Neural progenitor cell (in vitro differentiated cells): Measurements from ENCODE around the gene FLCN. TPM values are rescaled to one million over a fixed set of nuclear protein-coding genes. Genes with fewer than 3 reads are reported as not detected.

ENCODE experiments used
- DNase-seq: peaks from one replicate; pipeline ENCODE4 v3.0.0-alpha.2; 2016; ENCODE audit warnings: low spot score
- H2AFZ ChIP-seq: fragments of 200-600 bp; sonication (generic); replicated peaks from 2 replicates; pipeline ENCODE4 v1.6.1; 2016; ENCODE audit warnings: antibody characterized with exemption
- H3F3A ChIP-seq: fragments of 200-600 bp; sonication (generic); 2 replicates; pipeline ENCODE4 v1.6.1; 2016; ENCODE audit warnings: antibody characterized with exemption, low read depth
- H3K27ac ChIP-seq: fragments of 200-600 bp; sonication (generic); 2 replicates; pipeline ENCODE4 v1.5.1; 2016; ENCODE audit warnings: mild to moderate bottlenecking
- H3K27me3 ChIP-seq: fragments of 200-600 bp; sonication (generic); 2 replicates; pipeline ENCODE4 v1.6.1; 2016; ENCODE audit warnings: mild to moderate bottlenecking, moderate library complexity
- H3K36me3 ChIP-seq: fragments of 200-600 bp; sonication (generic); 2 replicates; pipeline ENCODE4 v1.5.1; 2016
- H3K4me1 ChIP-seq: fragments of 200-600 bp; sonication (generic); 2 replicates; pipeline ENCODE4 v1.6.1; 2016; ENCODE audit warnings: mixed run types
- H3K4me2 ChIP-seq: fragments of 200-600 bp; sonication (generic); 2 replicates; pipeline ENCODE4 v1.6.1; 2016
- H3K4me3 ChIP-seq: fragments of 200-600 bp; sonication (generic); 2 replicates; pipeline ENCODE4 v1.5.1; 2016
- H3K79me2 ChIP-seq: fragments of 200-600 bp; sonication (generic); 2 replicates; pipeline ENCODE4 v1.6.1; 2016; ENCODE audit warnings: low read depth
- H3K9ac ChIP-seq: fragments of 200-600 bp; sonication (generic); 2 replicates; pipeline ENCODE4 v1.6.1; 2016
- H3K9me3 ChIP-seq: fragments of 200-600 bp; sonication (generic); 2 replicates; pipeline ENCODE4 v1.5.1; 2016; ENCODE audit warnings: low read depth
- H4K20me1 ChIP-seq: fragments of 200-600 bp; sonication (generic); 2 replicates; pipeline ENCODE4 v1.6.1; 2016; ENCODE audit warnings: low read depth
- H3K27ac Mint-ChIP-seq: 3 replicates; pipeline ENCODE4 v1.8.0; 2021; ENCODE audit warnings: mixed read lengths
- H3K27me3 Mint-ChIP-seq: 2 replicates; pipeline ENCODE4 v1.8.0; 2022; ENCODE audit warnings: low read depth, mild to moderate bottlenecking, inconsistent platforms, moderate library complexity, mixed read lengths; ENCODE audit not compliant: insufficient read depth
- H3K36me3 Mint-ChIP-seq: 3 replicates; pipeline ENCODE4 v1.8.0; 2021; ENCODE audit warnings: mixed read lengths
- H3K4me1 Mint-ChIP-seq: 3 replicates; pipeline ENCODE4 v1.8.0; 2021; ENCODE audit warnings: mixed read lengths
- H3K4me3 Mint-ChIP-seq: 3 replicates; pipeline ENCODE4 v1.8.0; 2021; ENCODE audit warnings: mild to moderate bottlenecking, moderate library complexity, mixed read lengths
- H3K9me3 Mint-ChIP-seq: 3 replicates; pipeline ENCODE4 v1.8.0; 2020; ENCODE audit warnings: mixed read lengths
- EZH2 ChIP-seq: fragments of 200-600 bp; sonication (generic); IDR thresholded peaks from 2 replicates; pipeline ENCODE4 v1.6.1; 2017; ENCODE audit warnings: antibody characterized with exemption, mild to moderate bottlenecking, moderate library complexity
- EZH2phosphoT487 ChIP-seq: fragments of 200-600 bp; sonication (generic); IDR thresholded peaks from 2 replicates; pipeline ENCODE4 v1.6.1; 2017; ENCODE audit warnings: antibody characterized with exemption
- total RNA-seq: library from RNA; depleted of rRNA; stranded (reverse); fragments of >200 nt; gene quantifications from 2 replicates; pipeline ENCODE4 v1.2.3, GENCODE V29; 2015; ENCODE audit warnings: low replicate concordance
- TF ChIP-seq, protein P1 (sequence below): fragments of 200-600 bp; sonication (generic); IDR thresholded peaks from 2 replicates; pipeline ENCODE4 v1.5.1; 2017; ENCODE audit warnings: antibody characterized with exemption, mild to moderate bottlenecking

The FLCN gene
- total RNA-seq, 1 donor from 2014 or later = 16.3 TPM

DNA sequence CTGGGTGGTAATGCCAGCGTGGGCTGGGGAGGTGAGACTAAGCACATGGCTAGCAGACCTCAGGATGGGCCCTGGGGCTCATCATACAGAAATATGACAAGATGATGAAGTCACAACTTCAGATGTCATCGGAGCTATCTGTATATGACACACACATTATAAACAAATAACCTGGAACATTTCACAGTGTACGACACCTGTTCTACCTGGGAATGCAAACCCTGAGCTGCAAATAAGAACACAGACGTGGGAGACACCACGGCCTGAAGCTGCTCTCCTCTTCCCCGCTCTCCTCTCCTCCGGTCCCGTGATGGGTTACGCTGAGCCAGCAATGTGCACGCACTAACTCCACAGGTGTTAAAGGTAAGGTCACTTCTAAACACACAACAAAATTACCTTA lies 35.7 kb downstream of the FLCN start:
- H3K9me3 Mint-ChIP-seq = no peaks in the 10 kb centered on the region
- TF ChIP-seq EZH2phosphoT487 (no peak), EZH2 (no peak)
- TF ChIP-seq, protein P1, sequence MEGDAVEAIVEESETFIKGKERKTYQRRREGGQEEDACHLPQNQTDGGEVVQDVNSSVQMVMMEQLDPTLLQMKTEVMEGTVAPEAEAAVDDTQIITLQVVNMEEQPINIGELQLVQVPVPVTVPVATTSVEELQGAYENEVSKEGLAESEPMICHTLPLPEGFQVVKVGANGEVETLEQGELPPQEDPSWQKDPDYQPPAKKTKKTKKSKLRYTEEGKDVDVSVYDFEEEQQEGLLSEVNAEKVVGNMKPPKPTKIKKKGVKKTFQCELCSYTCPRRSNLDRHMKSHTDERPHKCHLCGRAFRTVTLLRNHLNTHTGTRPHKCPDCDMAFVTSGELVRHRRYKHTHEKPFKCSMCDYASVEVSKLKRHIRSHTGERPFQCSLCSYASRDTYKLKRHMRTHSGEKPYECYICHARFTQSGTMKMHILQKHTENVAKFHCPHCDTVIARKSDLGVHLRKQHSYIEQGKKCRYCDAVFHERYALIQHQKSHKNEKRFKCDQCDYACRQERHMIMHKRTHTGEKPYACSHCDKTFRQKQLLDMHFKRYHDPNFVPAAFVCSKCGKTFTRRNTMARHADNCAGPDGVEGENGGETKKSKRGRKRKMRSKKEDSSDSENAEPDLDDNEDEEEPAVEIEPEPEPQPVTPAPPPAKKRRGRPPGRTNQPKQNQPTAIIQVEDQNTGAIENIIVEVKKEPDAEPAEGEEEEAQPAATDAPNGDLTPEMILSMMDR = no peak
- H3K4me1 Mint-ChIP-seq = peaks cover 18% of the 10 kb centered on the region
- H3K4me3 Mint-ChIP-seq = no peak overlapping the region
- H2AFZ ChIP-seq = no peak overlapping the region
- no peak for DNase-seq
- no peak overlapping the region for H3K27ac ChIP-seq
- no peak overlapping the region for H3K9ac ChIP-seq
- no peaks in the 10 kb centered on the region for H3K36me3 Mint-ChIP-seq
- H4K20me1 ChIP-seq = no peaks in the 10 kb centered on the region
- no peaks in the 10 kb centered on the region for H3K27me3 ChIP-seq
- H3K9me3 ChIP-seq = no peaks in the 10 kb centered on the region
- no peaks in the 10 kb centered on the region for H3K79me2 ChIP-seq
- no peak overlapping the region for H3K4me3 ChIP-seq
- no peak overlapping the region for H3K4me2 ChIP-seq
- peaks cover 7% of the 10 kb centered on the region for H3K4me1 ChIP-seq
- no peaks in the 10 kb centered on the region for H3K27me3 Mint-ChIP-seq
- H3F3A ChIP-seq = no peaks in the 10 kb centered on the region
- H3K27ac Mint-ChIP-seq = no peak overlapping the region
- no peaks in the 10 kb centered on the region for H3K36me3 ChIP-seq

DNA sequence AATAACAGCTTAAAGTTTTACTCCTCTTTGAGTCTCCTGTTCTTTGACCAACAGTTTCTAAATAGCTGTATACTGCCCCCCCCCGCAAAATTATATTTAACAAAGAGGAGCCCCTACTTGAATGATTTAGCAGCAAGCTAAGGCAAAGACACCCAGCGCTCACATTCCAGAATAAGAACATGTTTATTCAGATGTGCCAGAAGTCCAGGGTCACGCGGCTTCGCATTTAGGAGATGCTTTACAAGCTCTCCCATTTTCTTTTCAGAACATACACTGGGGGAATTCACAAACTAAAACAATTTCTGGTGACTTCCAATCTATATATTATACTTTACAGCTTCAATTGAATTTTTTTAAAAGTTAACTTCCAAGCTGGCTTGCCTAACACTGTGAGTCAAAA lies 36.1 kb downstream of the FLCN start:
- Histone ChIP-seq H2AFZ (no peak overlapping the region), H3K27ac (no peak overlapping the region), H3K4me3 (no peak overlapping the region), H3F3A (no peaks in the 10 kb centered on the region), H4K20me1 (no peaks in the 10 kb centered on the region), H3K79me2 (no peaks in the 10 kb centered on the region), H3K27me3 (no peaks in the 10 kb centered on the region), H3K36me3 (no peaks in the 10 kb centered on the region), H3K9ac (no peak overlapping the region), H3K9me3 (no peaks in the 10 kb centered on the region), H3K4me1 (peaks cover 7% of the 10 kb centered on the region), H3K4me2 (no peak overlapping the region)
- no peak for DNase-seq
- no peaks in the 10 kb centered on the region for H3K9me3 Mint-ChIP-seq
- H3K4me1 Mint-ChIP-seq = peaks cover 18% of the 10 kb centered on the region
- TF ChIP-seq, protein P1 = no peak
- TF ChIP-seq EZH2phosphoT487 (no peak), EZH2 (no peak)
- no peak overlapping the region for H3K27ac Mint-ChIP-seq
- H3K36me3 Mint-ChIP-seq = no peaks in the 10 kb centered on the region
- H3K4me3 Mint-ChIP-seq = no peak overlapping the region
- H3K27me3 Mint-ChIP-seq = no peaks in the 10 kb centered on the region

DNA sequence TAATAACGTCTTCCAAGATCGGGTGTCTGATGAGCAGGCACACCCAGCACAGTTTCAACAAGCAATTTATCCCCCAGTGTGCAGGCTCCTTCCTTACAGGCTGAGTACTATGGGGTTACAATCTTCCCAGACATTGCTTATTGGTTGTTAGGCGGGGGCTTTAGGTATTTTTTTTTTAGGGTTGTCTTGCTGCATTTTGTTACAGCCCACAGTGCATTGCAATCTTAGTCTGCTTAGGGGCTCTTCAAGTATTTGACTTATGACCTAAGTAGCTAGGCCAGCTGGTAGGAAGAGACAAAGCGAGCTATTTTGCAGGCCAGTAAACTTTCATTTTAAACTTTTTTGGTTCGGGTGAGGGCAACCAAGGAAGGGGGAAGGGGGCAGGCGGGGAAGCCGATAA lies 36.7 kb downstream of the FLCN start:
- Histone ChIP-seq H3F3A (no peaks in the 10 kb centered on the region), H4K20me1 (no peaks in the 10 kb centered on the region), H2AFZ (no peak overlapping the region), H3K27me3 (no peaks in the 10 kb centered on the region), H3K36me3 (no peaks in the 10 kb centered on the region), H3K4me1 (peaks cover 7% of the 10 kb centered on the region), H3K4me3 (no peak overlapping the region), H3K9me3 (no peaks in the 10 kb centered on the region), H3K27ac (no peak overlapping the region), H3K79me2 (no peaks in the 10 kb centered on the region), H3K9ac (no peak overlapping the region), H3K4me2 (no peak overlapping the region)
- H3K4me3 Mint-ChIP-seq = no peak overlapping the region
- TF ChIP-seq EZH2 = no peak
- TF ChIP-seq, protein P1 = no peak
- no peak for TF ChIP-seq EZH2phosphoT487
- no peaks in the 10 kb centered on the region for H3K9me3 Mint-ChIP-seq
- H3K27me3 Mint-ChIP-seq = no peaks in the 10 kb centered on the region
- peaks cover 18% of the 10 kb centered on the region for H3K4me1 Mint-ChIP-seq
- no peak for DNase-seq
- H3K27ac Mint-ChIP-seq = no peak overlapping the region
- no peaks in the 10 kb centered on the region for H3K36me3 Mint-ChIP-seq
